HEK293 (cell line): ENCODE results near the gene PIP4K2C.

Experiments used
- BCL11B ChIP-seq: fragments of 450-650 bp; formaldehyde crosslinking; IDR thresholded peaks from 2 replicates; pipeline ENCODE4 v1.5.1; 2016; ENCODE audit warnings: low read depth, missing biosample characterization, missing genetic modification characterization
- FEZF1 ChIP-seq: fragments of 450-650 bp; formaldehyde crosslinking; IDR thresholded peaks from 2 replicates; pipeline ENCODE4 v1.5.1; 2016; ENCODE audit warnings: missing biosample characterization, missing genetic modification characterization
- GLIS1 ChIP-seq: fragments of 450-650 bp; formaldehyde crosslinking; IDR thresholded peaks from 2 replicates; pipeline ENCODE4 v1.5.1; 2016; ENCODE audit warnings: missing biosample characterization, missing genetic modification characterization
- KLF10 ChIP-seq: fragments of 450-650 bp; IDR thresholded peaks from 2 replicates; pipeline ENCODE4 v1.5.1; 2018; ENCODE audit warnings: missing biosample characterization, mild to moderate bottlenecking, missing genetic modification characterization
- MZF1 ChIP-seq: fragments of 450-650 bp; formaldehyde crosslinking; IDR thresholded peaks from 2 replicates; pipeline ENCODE4 v1.5.1; 2017; ENCODE audit warnings: missing biosample characterization, missing genetic modification characterization, borderline replicate concordance
- SALL2 ChIP-seq: fragments of 450-650 bp; formaldehyde crosslinking; IDR thresholded peaks from 2 replicates; pipeline ENCODE4 v1.5.0; 2017; ENCODE audit warnings: missing biosample characterization, mild to moderate bottlenecking, missing genetic modification characterization, borderline replicate concordance
- SETDB1 ChIP-seq: IDR thresholded peaks from one replicate; pipeline ENCODE4 v1.6.1; 2017; ENCODE audit warnings: mild to moderate bottlenecking, low read length, moderate library complexity, mixed read lengths; ENCODE audit not compliant: insufficient read length
- YY2 ChIP-seq: fragments of 450-650 bp; formaldehyde crosslinking; IDR thresholded peaks from 2 replicates; pipeline ENCODE4 v1.5.1; 2016; ENCODE audit warnings: missing biosample characterization, missing genetic modification characterization
- ZBTB20 ChIP-seq: fragments of 450-650 bp; formaldehyde crosslinking; IDR thresholded peaks from 2 replicates; pipeline ENCODE4 v1.5.1; 2016; ENCODE audit warnings: missing biosample characterization, missing genetic modification characterization
- ZFP69B ChIP-seq: fragments of 450-650 bp; formaldehyde crosslinking; IDR thresholded peaks from 2 replicates; pipeline ENCODE4 v1.5.1; 2016; ENCODE audit warnings: missing biosample characterization, missing genetic modification characterization
- ZNF112 ChIP-seq: fragments of 450-650 bp; formaldehyde crosslinking; IDR thresholded peaks from 2 replicates; pipeline ENCODE4 v1.5.0; 2017; ENCODE audit warnings: missing biosample characterization, missing genetic modification characterization
- ZNF121 ChIP-seq: fragments of 450-650 bp; formaldehyde crosslinking; IDR thresholded peaks from 2 replicates; pipeline ENCODE4 v1.5.1; 2016; ENCODE audit warnings: missing biosample characterization, missing genetic modification characterization
- ZNF146 ChIP-seq: fragments of 450-650 bp; formaldehyde crosslinking; IDR thresholded peaks from 2 replicates; pipeline ENCODE4 v1.5.1; 2016; ENCODE audit warnings: missing biosample characterization, missing genetic modification characterization
- ZNF274 ChIP-seq, 2 experiments: fragments of 200-500 bp in 1 of 2; fragments of 450-650 bp in 1 of 2; sonication (Bioruptor generic) in 1 of 2; formaldehyde crosslinking in 1 of 2; IDR thresholded peaks; 2 replicates each; pipeline versions ENCODE4 v1.5.1 to v1.6.1; 2014 to 2016; ENCODE audit warnings: borderline replicate concordance in 1 of 2, inconsistent platforms in 1 of 2, low read length in 1 of 2, missing biosample characterization in 1 of 2, missing genetic modification characterization in 1 of 2
- ZNF311 ChIP-seq: fragments of 450-650 bp; formaldehyde crosslinking; IDR thresholded peaks from 2 replicates; pipeline ENCODE4 v1.5.1; 2017; ENCODE audit warnings: missing biosample characterization, missing genetic modification characterization, borderline replicate concordance
- ZNF555 ChIP-seq: fragments of 450-650 bp; formaldehyde crosslinking; conservative IDR thresholded peaks from 2 replicates; pipeline ENCODE4 v1.5.1; 2017; ENCODE audit warnings: missing biosample characterization, mild to moderate bottlenecking, missing genetic modification characterization, inconsistent platforms
- ZNF558 ChIP-seq: fragments of 450-650 bp; formaldehyde crosslinking; IDR thresholded peaks from 2 replicates; pipeline ENCODE4 v1.5.1; 2016; ENCODE audit warnings: missing biosample characterization, missing genetic modification characterization
- ZNF560 ChIP-seq: fragments of 450-650 bp; formaldehyde crosslinking; IDR thresholded peaks from 2 replicates; pipeline ENCODE4 v1.5.1; 2017; ENCODE audit warnings: missing biosample characterization, missing genetic modification characterization, borderline replicate concordance
- ZNF596 ChIP-seq: fragments of 450-650 bp; IDR thresholded peaks from 2 replicates; pipeline ENCODE4 v1.5.0; 2018; ENCODE audit warnings: missing biosample characterization, mild to moderate bottlenecking, missing genetic modification characterization, moderate library complexity
- ZNF621 ChIP-seq: fragments of 450-650 bp; formaldehyde crosslinking; IDR thresholded peaks from 2 replicates; pipeline ENCODE4 v1.5.1; 2017; ENCODE audit warnings: missing biosample characterization, missing genetic modification characterization
- ZNF626 ChIP-seq: fragments of 450-650 bp; sonication (Bioruptor Pico); formaldehyde crosslinking; IDR thresholded peaks from 2 replicates; pipeline ENCODE4 v1.5.1; 2018; ENCODE audit warnings: missing biosample characterization, missing genetic modification characterization, inconsistent platforms
- ZNF654 ChIP-seq: fragments of 450-650 bp; formaldehyde crosslinking; IDR thresholded peaks from 2 replicates; pipeline ENCODE4 v1.5.1; 2016; ENCODE audit warnings: low read depth, missing biosample characterization, missing genetic modification characterization
- ZNF658 ChIP-seq: fragments of 450-650 bp; formaldehyde crosslinking; IDR thresholded peaks from 2 replicates; pipeline ENCODE4; 2016; ENCODE audit warnings: missing biosample characterization, missing genetic modification characterization
- ZNF701 ChIP-seq: fragments of 450-650 bp; formaldehyde crosslinking; IDR thresholded peaks from 2 replicates; pipeline ENCODE4 v1.5.1; 2016; ENCODE audit warnings: missing biosample characterization, missing genetic modification characterization
- ZNF768 ChIP-seq: fragments of 450-650 bp; formaldehyde crosslinking; IDR thresholded peaks from 2 replicates; pipeline ENCODE4 v1.5.1; 2018; ENCODE audit warnings: missing biosample characterization, mild to moderate bottlenecking, missing genetic modification characterization
- ZNF792 ChIP-seq: fragments of 450-650 bp; formaldehyde crosslinking; IDR thresholded peaks from 2 replicates; pipeline ENCODE4 v1.5.1; 2016; ENCODE audit warnings: missing biosample characterization, missing genetic modification characterization
- ZSCAN30 ChIP-seq: fragments of 450-650 bp; IDR thresholded peaks from 2 replicates; pipeline ENCODE4 v1.5.1; 2018; ENCODE audit warnings: missing biosample characterization, mild to moderate bottlenecking, missing genetic modification characterization, moderate library complexity
- TF ChIP-seq, protein P1 (sequence below): fragments of 450-650 bp; formaldehyde crosslinking; IDR thresholded peaks from 2 replicates; pipeline ENCODE4 v1.5.1; 2017; ENCODE audit warnings: missing biosample characterization, missing genetic modification characterization
- TF ChIP-seq, protein P2 (sequence below): fragments of 450-650 bp; formaldehyde crosslinking; IDR thresholded peaks from 2 replicates; pipeline ENCODE4 v1.5.1; 2016; ENCODE audit warnings: missing biosample characterization, missing genetic modification characterization
- TF ChIP-seq, protein P3 (sequence below): fragments of 450-650 bp; formaldehyde crosslinking; IDR thresholded peaks from 2 replicates; pipeline ENCODE4 v1.5.0; 2017; ENCODE audit warnings: missing biosample characterization, missing genetic modification characterization, borderline replicate concordance
- TF ChIP-seq, protein P4 (sequence below): fragments of 450-650 bp; IDR thresholded peaks from 2 replicates; pipeline ENCODE4 v1.5.1; 2018; ENCODE audit warnings: missing biosample characterization, missing genetic modification characterization

PIP4K2C gene

DNA sequence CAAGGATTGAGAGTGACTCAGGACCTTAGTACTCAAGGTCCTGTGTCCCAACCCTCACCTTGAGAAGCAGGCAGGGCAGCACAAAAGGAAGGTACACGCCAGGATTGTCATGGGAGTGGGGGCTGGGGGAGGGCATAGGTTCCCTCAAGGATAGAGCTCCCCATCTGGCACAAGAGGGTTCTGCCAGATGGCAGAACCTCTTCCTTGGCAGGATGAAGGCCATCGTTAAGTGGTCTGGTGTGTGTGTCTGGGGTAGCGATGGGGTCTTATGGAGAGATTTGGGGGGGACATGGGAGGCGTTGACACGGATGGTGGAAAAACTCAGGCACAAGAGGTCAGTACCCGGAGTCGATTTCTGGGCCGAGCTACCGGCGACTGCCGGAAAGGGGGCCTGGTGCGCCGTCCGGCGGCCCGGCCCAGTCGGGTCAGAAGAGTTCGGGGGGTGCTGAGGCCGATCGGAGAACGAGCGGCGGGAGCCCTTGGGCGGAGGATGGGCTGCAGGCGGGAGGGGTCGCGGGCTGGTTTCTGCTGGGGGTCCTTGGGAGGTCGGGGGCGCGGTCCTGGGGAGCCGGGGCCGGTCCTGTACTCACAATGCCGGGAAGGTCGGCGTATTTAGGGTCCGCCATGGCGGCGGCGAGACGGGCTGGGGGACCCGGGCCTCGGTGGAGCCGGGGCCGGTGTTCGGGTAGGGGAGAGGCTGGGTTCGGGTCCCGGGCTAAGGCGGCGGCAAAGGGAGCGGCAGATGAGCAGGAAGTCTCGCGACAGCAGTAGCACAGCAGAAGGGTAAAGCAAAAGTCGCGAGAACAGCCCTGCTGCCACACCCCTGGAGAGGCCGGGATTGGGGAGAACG is 44.3 kb upstream of the PIP4K2C start, which contains the start of gene DCTN2 (continued):
- TF ChIP-seq, protein P1, sequence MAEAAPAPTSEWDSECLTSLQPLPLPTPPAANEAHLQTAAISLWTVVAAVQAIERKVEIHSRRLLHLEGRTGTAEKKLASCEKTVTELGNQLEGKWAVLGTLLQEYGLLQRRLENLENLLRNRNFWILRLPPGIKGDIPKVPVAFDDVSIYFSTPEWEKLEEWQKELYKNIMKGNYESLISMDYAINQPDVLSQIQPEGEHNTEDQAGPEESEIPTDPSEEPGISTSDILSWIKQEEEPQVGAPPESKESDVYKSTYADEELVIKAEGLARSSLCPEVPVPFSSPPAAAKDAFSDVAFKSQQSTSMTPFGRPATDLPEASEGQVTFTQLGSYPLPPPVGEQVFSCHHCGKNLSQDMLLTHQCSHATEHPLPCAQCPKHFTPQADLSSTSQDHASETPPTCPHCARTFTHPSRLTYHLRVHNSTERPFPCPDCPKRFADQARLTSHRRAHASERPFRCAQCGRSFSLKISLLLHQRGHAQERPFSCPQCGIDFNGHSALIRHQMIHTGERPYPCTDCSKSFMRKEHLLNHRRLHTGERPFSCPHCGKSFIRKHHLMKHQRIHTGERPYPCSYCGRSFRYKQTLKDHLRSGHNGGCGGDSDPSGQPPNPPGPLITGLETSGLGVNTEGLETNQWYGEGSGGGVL (tag by site-specific recombination) = peak; percentile 75
- TF ChIP-seq ZNF792 (tag by site-specific recombination) (no peak), ZNF311 (no peak), KLF10 (tag by site-specific recombination) (peak; percentile 98), SETDB1 (no peak), ZNF558 (no peak), ZNF555 (tag by site-specific recombination) (no peak), ZNF654 (tag by site-specific recombination) (no peak), SALL2 (no peak), ZNF701 (tag by site-specific recombination) (no peak), ZNF121 (tag by site-specific recombination) (no peak), MZF1 (tag by site-specific recombination) (no peak), ZNF621 (tag by site-specific recombination) (no peak), ZNF112 (tag by site-specific recombination) (no peak), ZSCAN30 (tag by site-specific recombination) (no peak), ZFP69B (tag by site-specific recombination) (no peak), ZNF626 (no peak), ZNF768 (tag by site-specific recombination) (no peak), ZNF146 (no peak; the same call in 1 of the 2 replicates), ZNF560 (tag by site-specific recombination) (no peak), ZBTB20 (tag by site-specific recombination) (peak; percentile 95), FEZF1 (no peak), ZNF596 (no peak), GLIS1 (peak; percentile 66), ZNF274 (IDR thresholded peaks at IDR 0.05; ENCODE audit: low read length) (no peak), ZNF274 (tag by site-specific recombination; IDR thresholded peaks at IDR 0.05; ENCODE audit: borderline replicate concordance) (no peak), ZNF658 (tag by site-specific recombination) (no peak), BCL11B (tag by site-specific recombination) (no peak), YY2 (tag by site-specific recombination) (peak; percentile 64; the same call in 1 of the 2 replicates)
- TF ChIP-seq, protein P2, sequence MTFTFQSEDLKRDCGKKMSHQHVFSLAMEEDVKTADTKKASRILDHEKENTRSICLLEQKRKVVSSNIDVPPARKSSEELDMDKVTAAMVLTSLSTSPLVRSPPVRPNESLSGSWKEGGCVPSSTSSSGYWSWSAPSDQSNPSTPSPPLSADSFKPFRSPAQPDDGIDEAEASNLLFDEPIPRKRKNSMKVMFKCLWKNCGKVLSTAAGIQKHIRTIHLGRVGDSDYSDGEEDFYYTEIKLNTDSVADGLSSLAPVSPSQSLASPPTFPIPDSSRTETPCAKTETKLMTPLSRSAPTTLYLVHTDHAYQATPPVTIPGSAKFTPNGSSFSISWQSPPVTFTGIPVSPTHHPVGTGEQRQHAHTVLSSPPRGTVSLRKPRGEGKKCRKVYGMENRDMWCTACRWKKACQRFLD = no peak
- TF ChIP-seq, protein P3, sequence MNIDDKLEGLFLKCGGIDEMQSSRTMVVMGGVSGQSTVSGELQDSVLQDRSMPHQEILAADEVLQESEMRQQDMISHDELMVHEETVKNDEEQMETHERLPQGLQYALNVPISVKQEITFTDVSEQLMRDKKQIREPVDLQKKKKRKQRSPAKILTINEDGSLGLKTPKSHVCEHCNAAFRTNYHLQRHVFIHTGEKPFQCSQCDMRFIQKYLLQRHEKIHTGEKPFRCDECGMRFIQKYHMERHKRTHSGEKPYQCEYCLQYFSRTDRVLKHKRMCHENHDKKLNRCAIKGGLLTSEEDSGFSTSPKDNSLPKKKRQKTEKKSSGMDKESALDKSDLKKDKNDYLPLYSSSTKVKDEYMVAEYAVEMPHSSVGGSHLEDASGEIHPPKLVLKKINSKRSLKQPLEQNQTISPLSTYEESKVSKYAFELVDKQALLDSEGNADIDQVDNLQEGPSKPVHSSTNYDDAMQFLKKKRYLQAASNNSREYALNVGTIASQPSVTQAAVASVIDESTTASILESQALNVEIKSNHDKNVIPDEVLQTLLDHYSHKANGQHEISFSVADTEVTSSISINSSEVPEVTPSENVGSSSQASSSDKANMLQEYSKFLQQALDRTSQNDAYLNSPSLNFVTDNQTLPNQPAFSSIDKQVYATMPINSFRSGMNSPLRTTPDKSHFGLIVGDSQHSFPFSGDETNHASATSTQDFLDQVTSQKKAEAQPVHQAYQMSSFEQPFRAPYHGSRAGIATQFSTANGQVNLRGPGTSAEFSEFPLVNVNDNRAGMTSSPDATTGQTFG (tag by site-specific recombination) = no peak
- TF ChIP-seq, protein P4, sequence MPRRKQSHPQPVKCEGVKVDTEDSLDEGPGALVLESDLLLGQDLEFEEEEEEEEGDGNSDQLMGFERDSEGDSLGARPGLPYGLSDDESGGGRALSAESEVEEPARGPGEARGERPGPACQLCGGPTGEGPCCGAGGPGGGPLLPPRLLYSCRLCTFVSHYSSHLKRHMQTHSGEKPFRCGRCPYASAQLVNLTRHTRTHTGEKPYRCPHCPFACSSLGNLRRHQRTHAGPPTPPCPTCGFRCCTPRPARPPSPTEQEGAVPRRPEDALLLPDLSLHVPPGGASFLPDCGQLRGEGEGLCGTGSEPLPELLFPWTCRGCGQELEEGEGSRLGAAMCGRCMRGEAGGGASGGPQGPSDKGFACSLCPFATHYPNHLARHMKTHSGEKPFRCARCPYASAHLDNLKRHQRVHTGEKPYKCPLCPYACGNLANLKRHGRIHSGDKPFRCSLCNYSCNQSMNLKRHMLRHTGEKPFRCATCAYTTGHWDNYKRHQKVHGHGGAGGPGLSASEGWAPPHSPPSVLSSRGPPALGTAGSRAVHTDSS (tag by site-specific recombination) = no peak
